Neutrophil (primary cell): ENCODE data around the gene KLHL8.

Experiments used
- H3K27ac ChIP-seq: fragments of 200-600 bp; sonication (generic); 2 replicates; pipeline ENCODE4 v1.5.1; 2016; ENCODE audit warnings: mild to moderate bottlenecking, moderate library complexity
- H3K27me3 ChIP-seq: fragments of 200-600 bp; sonication (generic); 2 replicates; pipeline ENCODE4 v1.6.0; 2016; ENCODE audit warnings: mild to moderate bottlenecking
- H3K36me3 ChIP-seq: fragments of 200-600 bp; sonication (generic); 2 replicates; pipeline ENCODE4 v1.5.1; 2017
- H3K4me1 ChIP-seq, 2 experiments: fragments of 200-600 bp in 1 of 2; sonication (generic) in 1 of 2; 1 replicate in 1 of 2; 2 replicates in 1 of 2; pipeline versions ENCODE4 v1.5.1 to v1.6.1; 2013 to 2016; ENCODE audit warnings: low read depth in 1 of 2, low read length in 1 of 2, mild to moderate bottlenecking in 1 of 2, moderate library complexity in 1 of 2; ENCODE audit not compliant: control insufficient read depth in 1 of 2, insufficient read depth in 1 of 2
- H3K4me3 ChIP-seq, 2 experiments: fragments of 200-600 bp in 1 of 2; sonication (generic) in 1 of 2; 1 replicate in 1 of 2; 2 replicates in 1 of 2; pipeline ENCODE4 v1.5.1; 2013 to 2016; ENCODE audit warnings: low read depth in 1 of 2, low read length in 1 of 2, mild to moderate bottlenecking in 1 of 2, moderate library complexity in 1 of 2
- H3K9me3 ChIP-seq: fragments of 200-600 bp; sonication (generic); 2 replicates; pipeline ENCODE4 v1.5.1; 2016
- CTCF ChIP-seq: fragments of 200-600 bp; sonication (generic); IDR thresholded peaks from 2 replicates; pipeline ENCODE4 v1.5.1; 2016; ENCODE audit warnings: antibody characterized with exemption

The KLHL8 gene

GRCh38 chr4:87179751-87180150 is 40.7 kb downstream of the KLHL8 start:
- no peaks in the 10 kb centered on the region for H3K9me3 ChIP-seq
- H3K4me3 ChIP-seq: no peak overlapping the region
- TF ChIP-seq CTCF: no peak
- H3K27ac ChIP-seq: no peak overlapping the region
- H3K27me3 ChIP-seq: no peaks in the 10 kb centered on the region
- H3K36me3 ChIP-seq: peaks cover 21% of the 10 kb centered on the region
- H3K4me1 ChIP-seq: no peaks in the 10 kb centered on the region

- no peak overlapping the region for H3K27ac ChIP-seq
- peaks cover 33% of the 10 kb centered on the region for H3K36me3 ChIP-seq
- H3K4me3 ChIP-seq: no peak overlapping the region
- H3K27me3 ChIP-seq: no peaks in the 10 kb centered on the region
- H3K4me1 ChIP-seq: no peaks in the 10 kb centered on the region
- TF ChIP-seq CTCF: no peak
- H3K9me3 ChIP-seq: no peaks in the 10 kb centered on the region
These were observed 45.7 kb downstream of the KLHL8 start for GRCh38 chr4:87174672-87175071.

GRCh38 chr4:87171944-87172343 is 48.5 kb downstream of the KLHL8 start:
- H3K4me1 ChIP-seq: no peaks in the 10 kb centered on the region
- no peaks in the 10 kb centered on the region for H3K27me3 ChIP-seq
- H3K27ac ChIP-seq: no peak overlapping the region
- H3K9me3 ChIP-seq: no peaks in the 10 kb centered on the region
- H3K36me3 ChIP-seq: peaks cover 53% of the 10 kb centered on the region
- no peak for TF ChIP-seq CTCF
- no peak overlapping the region for H3K4me3 ChIP-seq

GRCh38 chr4:87166296-87166854 is 54.0 kb downstream of the KLHL8 start:
- Histone ChIP-seq H3K27ac (no peak overlapping the region), H3K9me3 (no peaks in the 10 kb centered on the region), H3K4me1 (no peaks in the 10 kb centered on the region), H3K4me3 (no peak overlapping the region), H3K27me3 (no peaks in the 10 kb centered on the region), H3K36me3 (peaks cover 65% of the 10 kb centered on the region)
- no peak for TF ChIP-seq CTCF

GRCh38 chr4:87165892-87166291 is 54.5 kb downstream of the KLHL8 start:
- no peaks in the 10 kb centered on the region for H3K27me3 ChIP-seq
- peaks cover 65% of the 10 kb centered on the region for H3K36me3 ChIP-seq
- H3K4me3 ChIP-seq: no peak overlapping the region
- no peak overlapping the region for H3K27ac ChIP-seq
- H3K9me3 ChIP-seq: no peaks in the 10 kb centered on the region
- TF ChIP-seq CTCF: no peak
- no peaks in the 10 kb centered on the region for H3K4me1 ChIP-seq
